ENCODE measurements around the gene NOX3.
"Not testable (repeated sequence)": the region's sequence is repeated elsewhere in the genome, so short reads cannot be mapped to it uniquely, and the experiment has no call there.

Gene NOX3

DNA sequence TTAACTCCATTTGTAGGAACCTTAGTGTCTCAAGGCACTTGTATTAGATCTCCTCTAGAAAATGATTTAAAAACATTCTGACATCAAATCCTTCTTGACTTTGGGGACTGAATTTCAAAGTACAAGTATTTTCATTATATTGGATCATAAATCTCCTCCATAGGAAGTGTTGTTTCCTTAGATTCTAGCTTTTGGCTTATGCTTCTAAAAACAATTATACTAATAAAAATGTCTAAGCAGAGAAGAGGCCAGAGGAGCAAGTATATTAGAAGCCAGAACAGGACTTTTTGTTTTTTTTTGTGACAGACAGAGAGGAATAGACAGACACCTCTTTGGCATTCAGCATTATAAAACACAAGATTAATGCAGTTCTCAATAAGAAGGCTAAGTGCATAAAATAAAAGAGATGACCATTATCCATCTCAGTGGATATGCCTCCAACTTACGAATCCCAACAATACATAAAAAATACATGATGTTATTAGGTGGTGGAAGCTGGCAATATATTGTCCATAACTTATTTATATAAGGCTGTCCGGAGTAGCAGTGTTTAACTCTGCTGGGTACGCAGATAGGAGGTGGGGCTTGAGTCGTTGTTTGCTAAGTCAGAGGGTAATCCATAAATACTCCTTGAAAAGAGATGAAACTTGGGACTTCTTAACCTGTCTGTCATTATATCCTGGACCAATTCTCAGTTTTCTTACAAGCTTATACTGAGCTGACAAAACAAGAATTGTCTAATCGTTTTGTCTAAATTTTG is 31.9 kb upstream of the NOX3 start:
- DNase-seq (ENCODE audit: insufficient read length, low spot score) (no peak), FAIRE-seq (no peak)
- no peak for TF ChIP-seq POLR2A (IDR thresholded peaks at IDR 0.05; ENCODE audit: low read depth, low read length)

GRCh38 chr6:155486721-155487294 is 31.2 kb upstream of the NOX3 start:
- TF ChIP-seq POLR2A (IDR thresholded peaks at IDR 0.05; ENCODE audit: low read depth, low read length), result no peak
- DNase-seq (ENCODE audit: insufficient read length, low spot score) (no peak), FAIRE-seq (no peak)

DNA sequence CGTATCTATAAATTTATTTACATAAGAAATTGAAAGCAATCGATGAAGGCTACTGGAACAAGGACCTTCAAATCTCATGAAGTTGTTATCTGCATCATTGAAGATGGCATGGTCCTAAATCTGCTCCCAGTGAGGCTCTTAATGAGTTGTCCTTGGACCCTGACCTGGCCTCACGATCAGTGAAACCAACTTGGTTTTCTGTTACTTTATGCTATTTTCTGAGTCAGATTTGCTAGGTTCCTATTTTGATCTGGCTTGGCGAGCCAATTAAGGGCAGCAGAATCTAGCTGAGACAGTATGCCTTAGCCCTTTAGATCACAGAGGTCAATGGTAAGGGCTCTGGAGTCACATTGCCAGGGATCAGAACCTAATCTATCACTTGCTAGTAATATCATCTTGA is 30.1 kb upstream of the NOX3 start:
- no peak for FAIRE-seq
- TF ChIP-seq POLR2A (IDR thresholded peaks at IDR 0.05; ENCODE audit: low read depth, low read length), result no peak
- no peak for DNase-seq (ENCODE audit: insufficient read length, low spot score)

DNA sequence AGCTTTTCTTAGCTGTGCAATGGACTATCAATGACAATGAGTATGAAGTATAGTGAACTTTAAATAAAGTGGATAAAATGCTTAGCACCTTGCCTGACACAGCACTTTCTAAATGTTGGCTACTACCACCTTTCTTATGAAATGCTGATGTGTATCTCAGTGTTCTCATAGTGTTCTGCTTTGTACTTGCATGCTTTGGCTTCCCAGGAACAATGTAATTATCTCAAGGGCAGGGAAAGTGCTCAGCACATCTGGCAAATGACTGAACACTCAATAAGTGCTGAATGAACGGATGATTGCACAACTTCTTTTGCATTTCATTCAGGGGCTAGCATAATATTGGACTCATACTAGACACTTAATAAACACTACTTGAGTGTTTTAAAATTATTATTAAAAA is 28.2 kb upstream of the NOX3 start:
- DNase-seq (ENCODE audit: insufficient read length, low spot score), result no peak
- no peak for FAIRE-seq
- TF ChIP-seq POLR2A (IDR thresholded peaks at IDR 0.05; ENCODE audit: low read depth, low read length), result no peak

DNA sequence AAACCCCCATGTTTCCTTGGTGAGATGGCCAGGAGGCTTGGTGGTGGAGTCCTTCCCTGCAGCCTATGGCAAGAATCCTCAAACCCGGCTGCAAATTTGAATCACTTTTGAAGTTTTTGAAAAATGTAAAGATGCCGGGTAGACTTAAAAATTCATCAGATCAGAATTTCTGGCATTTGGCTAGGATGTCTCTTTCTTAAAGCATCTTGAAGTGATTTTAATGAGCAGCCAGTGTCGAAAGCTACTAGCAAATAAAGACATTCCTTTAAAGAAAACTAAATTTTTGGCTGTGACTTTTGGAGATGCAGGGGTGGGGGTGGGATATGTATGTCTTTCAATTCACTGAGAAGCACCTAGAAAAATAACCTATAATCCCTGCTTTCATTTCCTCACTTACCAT is 25.6 kb upstream of the NOX3 start:
- FAIRE-seq (no peak), DNase-seq (ENCODE audit: insufficient read length, low spot score) (no peak)
- TF ChIP-seq POLR2A (IDR thresholded peaks at IDR 0.05; ENCODE audit: low read depth, low read length), result no peak

DNA sequence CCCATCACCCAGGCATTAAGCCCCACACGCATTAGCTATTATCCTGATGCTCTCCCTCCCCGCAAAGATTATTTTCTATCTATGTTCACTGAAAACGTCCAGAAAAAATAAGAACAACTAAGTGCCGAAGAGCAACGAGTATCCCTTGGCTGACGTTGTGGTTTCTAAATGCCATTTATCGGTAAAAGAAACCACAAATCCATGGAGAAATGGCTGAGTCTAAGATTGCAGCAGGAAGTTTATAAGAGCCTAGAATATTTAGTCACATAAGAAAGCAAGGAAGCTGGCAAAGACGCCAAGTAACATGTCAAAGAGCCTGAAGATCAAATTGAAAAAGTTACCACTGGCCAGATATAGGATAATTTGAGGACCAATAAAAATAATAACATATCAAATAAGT is 18.1 kb upstream of the NOX3 start:
- FAIRE-seq, result no peak
- no peak for DNase-seq (ENCODE audit: insufficient read length, low spot score)
- no peak for TF ChIP-seq POLR2A (IDR thresholded peaks at IDR 0.05; ENCODE audit: low read depth, low read length)

GRCh38 chr6:155472886-155473285 is 17.2 kb upstream of the NOX3 start:
- TF ChIP-seq POLR2A (IDR thresholded peaks at IDR 0.05; ENCODE audit: low read depth, low read length), result no peak
- DNase-seq (ENCODE audit: insufficient read length, low spot score), result no peak
- FAIRE-seq, result no peak

DNA sequence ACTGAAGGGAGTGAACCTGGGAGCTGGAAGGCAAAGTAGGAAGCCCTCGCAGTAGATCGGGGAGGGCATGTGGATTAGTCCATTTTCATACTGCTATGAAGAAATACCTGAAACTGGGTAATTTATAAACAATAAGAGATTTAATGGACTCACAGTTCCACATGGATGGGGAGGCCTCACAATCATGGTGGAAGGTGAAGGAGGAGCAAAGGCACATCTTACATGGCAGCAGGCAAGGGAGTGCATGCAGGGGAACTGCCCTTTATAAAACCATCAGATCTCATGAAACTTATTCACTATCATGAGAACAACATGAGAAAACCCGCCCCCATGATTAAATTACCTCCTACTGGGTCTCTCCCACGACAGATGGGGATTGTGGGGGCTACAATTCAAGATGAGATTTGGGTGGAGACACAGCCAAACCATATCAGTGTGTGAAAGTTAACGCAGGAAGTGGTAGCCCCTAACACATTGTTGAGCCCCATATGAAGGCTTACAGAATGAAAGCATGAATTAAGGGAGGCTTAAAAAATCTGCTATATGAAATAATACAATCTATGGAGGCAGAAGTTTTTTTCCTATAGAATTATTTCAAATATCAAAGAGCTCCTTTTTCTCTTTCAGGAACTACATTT is 15.5 kb upstream of the NOX3 start:
- DNase-seq (ENCODE audit: insufficient read length, low spot score); FAIRE-seq: not testable (repeated sequence)

- not testable (repeated sequence) for DNase-seq (ENCODE audit: insufficient read length, low spot score); FAIRE-seq
Observed at GRCh38 chr6:155468543-155468942, 12.9 kb upstream of the NOX3 start.

- no peak for FAIRE-seq
- TF ChIP-seq POLR2A (IDR thresholded peaks at IDR 0.05; ENCODE audit: low read depth, low read length), result no peak
- DNase-seq (ENCODE audit: insufficient read length, low spot score), result no peak
Observed at GRCh38 chr6:155466539-155466938, 10.9 kb upstream of the NOX3 start.

- no peak for FAIRE-seq
- no peak for DNase-seq (ENCODE audit: insufficient read length, low spot score)
- TF ChIP-seq POLR2A (IDR thresholded peaks at IDR 0.05; ENCODE audit: low read depth, low read length), result no peak
Observed at GRCh38 chr6:155461556-155461955, 5.9 kb upstream of the NOX3 start.

- TF ChIP-seq POLR2A (IDR thresholded peaks at IDR 0.05; ENCODE audit: low read depth, low read length), result no peak
- no peak for FAIRE-seq
- no peak for DNase-seq (ENCODE audit: insufficient read length, low spot score)
Observed at GRCh38 chr6:155454471-155454870, 1.2 kb downstream of the NOX3 start.

DNA sequence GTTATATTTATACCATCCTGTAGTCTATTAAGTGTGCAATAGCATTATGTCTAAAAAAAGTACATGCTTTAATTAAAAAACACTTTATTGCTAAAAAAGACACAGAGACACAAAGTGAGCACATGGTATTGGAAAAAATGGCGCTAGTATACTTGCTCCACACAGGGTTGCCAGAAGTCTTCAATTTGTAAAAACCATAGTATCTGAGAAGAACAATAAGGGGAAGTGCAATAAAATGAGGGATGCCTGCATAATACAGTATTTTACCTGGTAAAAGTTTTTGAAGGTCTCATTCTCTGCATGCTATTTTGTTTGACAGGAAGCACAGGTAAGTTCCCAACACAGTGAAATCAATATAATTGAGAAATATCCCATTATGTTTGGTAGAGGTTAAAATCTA is 1.6 kb downstream of the NOX3 start:
- FAIRE-seq (no peak), DNase-seq (ENCODE audit: insufficient read length, low spot score) (no peak)
- TF ChIP-seq POLR2A (IDR thresholded peaks at IDR 0.05; ENCODE audit: low read depth, low read length), result no peak

DNA sequence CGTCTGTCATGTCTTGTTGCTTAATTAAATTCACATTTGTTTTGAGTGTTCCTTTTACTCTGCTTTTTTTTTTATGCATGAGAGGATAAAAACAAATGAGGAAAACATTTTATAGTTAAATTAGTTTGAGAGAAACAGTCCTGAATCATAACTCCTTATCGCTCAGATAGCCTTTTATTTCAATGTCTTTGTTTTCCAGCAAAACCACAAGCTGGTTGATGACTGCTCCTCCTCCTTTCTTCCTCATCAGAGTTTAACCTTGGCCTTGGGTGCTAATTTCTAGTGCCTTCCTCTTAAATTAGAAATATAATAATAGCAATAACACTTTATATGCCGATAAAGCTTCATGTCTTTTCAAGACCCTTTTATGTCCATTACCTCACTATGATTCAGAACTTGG is 3.1 kb downstream of the NOX3 start:
- no peak for DNase-seq (ENCODE audit: insufficient read length, low spot score)
- FAIRE-seq, result no peak
- TF ChIP-seq POLR2A (IDR thresholded peaks at IDR 0.05; ENCODE audit: low read depth, low read length), result no peak

GRCh38 chr6:155451530-155451929 is 4.1 kb downstream of the NOX3 start:
- DNase-seq (ENCODE audit: insufficient read length, low spot score); FAIRE-seq: not testable (repeated sequence)
